KMS-11 (cell line): ENCODE data around the gene PALLD.

Experiments used
- H2AFZ ChIP-seq: fragments of 200-600 bp; sonication (generic); 2 replicates; pipeline ENCODE4 v1.6.1; 2016; ENCODE audit warnings: antibody characterized with exemption, mixed run types, low read depth
- H3K27ac ChIP-seq: fragments of 200-600 bp; sonication (generic); 2 replicates; pipeline ENCODE4 v1.6.1; 2016; ENCODE audit warnings: mild to moderate bottlenecking, mixed run types
- H3K27me3 ChIP-seq: fragments of 200-600 bp; sonication (generic); 2 replicates; pipeline ENCODE4 v1.6.1; 2017; ENCODE audit warnings: mild to moderate bottlenecking, low read depth, mixed run types, moderate library complexity; ENCODE audit not compliant: insufficient read depth
- H3K36me3 ChIP-seq: fragments of 200-600 bp; sonication (generic); 2 replicates; pipeline ENCODE4 v1.6.1; 2017; ENCODE audit warnings: mild to moderate bottlenecking, mixed run types; ENCODE audit not compliant: insufficient read depth
- H3K4me1 ChIP-seq: fragments of 200-600 bp; sonication (generic); 2 replicates; pipeline ENCODE4 v1.6.1; 2016; ENCODE audit warnings: mild to moderate bottlenecking, low read depth, mixed run types; ENCODE audit not compliant: poor library complexity, severe bottlenecking
- H3K4me2 ChIP-seq: fragments of 200-600 bp; sonication (generic); 2 replicates; pipeline ENCODE4 v1.7.0; 2016; ENCODE audit warnings: mild to moderate bottlenecking, mixed run types
- H3K4me3 ChIP-seq: fragments of 200-600 bp; sonication (generic); IDR thresholded peaks from 2 replicates; pipeline ENCODE4 v1.6.1; 2017; ENCODE audit warnings: low read depth, low read length, mixed read lengths; ENCODE audit not compliant: insufficient read depth
- H3K79me2 ChIP-seq: fragments of 200-600 bp; sonication (generic); 2 replicates; pipeline ENCODE4 v1.6.1; 2016; ENCODE audit warnings: low read depth, mixed run types; ENCODE audit not compliant: insufficient read depth
- H3K9ac ChIP-seq: fragments of 200-600 bp; sonication (generic); 2 replicates; pipeline ENCODE4 v1.6.1; 2016; ENCODE audit warnings: mild to moderate bottlenecking, mixed run types
- H4K20me1 ChIP-seq: fragments of 200-600 bp; sonication (generic); 2 replicates; pipeline ENCODE4 v1.6.1; 2016; ENCODE audit warnings: mild to moderate bottlenecking, mixed run types; ENCODE audit not compliant: insufficient read depth
- TF ChIP-seq, protein P1 (sequence below): fragments of 200-600 bp; sonication (generic); conservative IDR thresholded peaks from 2 replicates; pipeline ENCODE4 v1.6.1; 2017; ENCODE audit warnings: low read depth, mild to moderate bottlenecking, antibody characterized with exemption, low read length, moderate library complexity, mixed read lengths

PALLD gene

DNA sequence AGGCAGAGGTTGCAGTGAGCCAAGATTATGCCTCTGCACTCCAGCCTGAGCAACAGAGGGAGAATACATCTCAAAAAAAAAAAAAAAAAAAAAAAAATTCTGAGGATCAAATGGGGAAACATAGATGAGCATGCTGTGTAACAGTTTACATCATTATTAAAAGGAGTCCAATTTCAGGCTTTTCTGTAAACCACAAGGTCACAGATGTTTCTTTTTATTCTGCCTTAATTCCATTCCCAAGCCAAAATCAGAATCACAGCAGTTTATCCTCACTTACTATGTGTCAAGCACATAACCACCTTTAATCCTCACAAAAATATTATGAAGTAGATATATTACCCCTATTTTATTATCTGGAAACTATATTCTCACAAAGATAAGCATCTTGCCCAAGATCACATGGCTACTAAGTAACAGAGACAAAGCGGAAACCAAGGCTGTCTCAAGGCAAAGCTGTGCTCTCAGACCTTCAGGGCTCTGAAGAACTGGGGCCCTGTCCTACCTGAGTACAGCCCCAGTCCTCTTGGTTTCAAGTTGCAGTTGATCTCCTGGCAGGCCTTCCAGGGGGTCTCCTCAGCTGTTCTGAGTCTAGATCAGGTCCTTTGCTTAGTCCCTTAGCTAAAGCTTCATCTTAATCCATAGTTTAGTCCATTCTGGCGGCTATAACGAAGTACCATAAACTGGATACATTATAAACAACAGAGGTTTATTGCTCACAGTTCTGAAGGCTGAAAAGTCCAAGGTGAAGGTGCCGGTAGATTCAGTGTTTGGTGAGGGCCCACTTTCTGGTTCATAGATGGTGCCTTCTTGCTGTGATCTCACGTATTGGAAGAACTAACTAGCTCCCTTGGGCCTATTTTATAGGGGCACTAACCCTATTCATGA, 141.3 kb downstream of the PALLD start:
- peaks cover 54% of the 10 kb centered on the region for H3K4me1 ChIP-seq
- peak overlapping the region; percentile 19 for H3K4me2 ChIP-seq

DNA sequence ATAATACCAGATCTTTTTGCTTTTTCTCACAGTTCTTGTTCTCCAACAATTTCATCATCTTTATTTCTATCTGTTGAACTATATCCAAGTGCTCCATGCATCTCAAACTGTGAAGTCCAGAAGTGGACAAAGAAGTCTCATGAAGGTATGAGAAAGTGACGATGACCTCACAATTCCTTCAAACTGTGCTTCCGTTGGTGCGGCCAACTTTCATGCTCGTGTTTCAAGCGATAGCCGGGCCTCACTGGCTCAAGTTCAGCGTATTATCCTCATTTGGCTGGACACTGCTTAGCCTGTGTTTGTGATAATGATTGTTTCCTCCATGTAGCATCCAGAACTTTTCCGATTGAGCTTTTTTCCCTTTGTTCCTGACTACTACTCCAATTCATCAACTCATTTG, 143.1 kb downstream of the PALLD start:
- H3K4me3 ChIP-seq = no peak overlapping the region
- peaks cover 36% of the 10 kb centered on the region for H3K4me1 ChIP-seq
- H4K20me1 ChIP-seq = no peaks in the 10 kb centered on the region
- no peak overlapping the region for H3K4me2 ChIP-seq
- no peaks in the 10 kb centered on the region for H3K27me3 ChIP-seq
- H3K36me3 ChIP-seq = no peaks in the 10 kb centered on the region
- H3K79me2 ChIP-seq = no peaks in the 10 kb centered on the region
- H2AFZ ChIP-seq = no peak overlapping the region
- no peak overlapping the region for H3K27ac ChIP-seq
- H3K9ac ChIP-seq = no peak overlapping the region
- TF ChIP-seq, protein P1, sequence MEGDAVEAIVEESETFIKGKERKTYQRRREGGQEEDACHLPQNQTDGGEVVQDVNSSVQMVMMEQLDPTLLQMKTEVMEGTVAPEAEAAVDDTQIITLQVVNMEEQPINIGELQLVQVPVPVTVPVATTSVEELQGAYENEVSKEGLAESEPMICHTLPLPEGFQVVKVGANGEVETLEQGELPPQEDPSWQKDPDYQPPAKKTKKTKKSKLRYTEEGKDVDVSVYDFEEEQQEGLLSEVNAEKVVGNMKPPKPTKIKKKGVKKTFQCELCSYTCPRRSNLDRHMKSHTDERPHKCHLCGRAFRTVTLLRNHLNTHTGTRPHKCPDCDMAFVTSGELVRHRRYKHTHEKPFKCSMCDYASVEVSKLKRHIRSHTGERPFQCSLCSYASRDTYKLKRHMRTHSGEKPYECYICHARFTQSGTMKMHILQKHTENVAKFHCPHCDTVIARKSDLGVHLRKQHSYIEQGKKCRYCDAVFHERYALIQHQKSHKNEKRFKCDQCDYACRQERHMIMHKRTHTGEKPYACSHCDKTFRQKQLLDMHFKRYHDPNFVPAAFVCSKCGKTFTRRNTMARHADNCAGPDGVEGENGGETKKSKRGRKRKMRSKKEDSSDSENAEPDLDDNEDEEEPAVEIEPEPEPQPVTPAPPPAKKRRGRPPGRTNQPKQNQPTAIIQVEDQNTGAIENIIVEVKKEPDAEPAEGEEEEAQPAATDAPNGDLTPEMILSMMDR = no peak

More for the DNA sequence above, 141.3 kb downstream of the PALLD start:
- no peak overlapping the region for H3K4me3 ChIP-seq
- no peaks in the 10 kb centered on the region for H3K27me3 ChIP-seq
- no peaks in the 10 kb centered on the region for H3K36me3 ChIP-seq
- no peaks in the 10 kb centered on the region for H4K20me1 ChIP-seq
- H3K79me2 ChIP-seq = no peaks in the 10 kb centered on the region
- H3K27ac ChIP-seq = peak overlapping the region; percentile 13; the same call in 1 of the 2 replicates
- TF ChIP-seq, protein P1 = no peak
- no peak overlapping the region for H3K9ac ChIP-seq
- no peak overlapping the region for H2AFZ ChIP-seq

DNA sequence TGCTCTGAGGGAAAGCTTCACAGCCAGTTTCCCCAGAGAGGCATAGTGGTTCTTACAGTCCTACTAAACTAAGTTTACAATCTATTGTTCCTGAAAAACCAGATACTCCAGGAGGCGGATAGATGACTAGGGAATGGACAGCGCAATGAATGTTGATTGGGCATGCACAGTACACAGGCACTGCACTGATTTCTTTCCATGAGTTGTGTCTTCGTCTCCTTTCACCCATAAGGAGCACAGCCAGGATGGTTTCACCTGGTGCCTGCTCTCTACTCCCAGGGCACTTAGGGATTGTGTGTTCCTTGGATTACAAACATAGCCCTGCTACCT, 144.9 kb downstream of the PALLD start:
- Histone ChIP-seq H3K27ac (no peak overlapping the region), H3K4me1 (peaks cover 17% of the 10 kb centered on the region), H3K4me2 (no peak overlapping the region), H2AFZ (no peak overlapping the region), H3K79me2 (no peaks in the 10 kb centered on the region), H3K27me3 (no peaks in the 10 kb centered on the region), H3K36me3 (no peaks in the 10 kb centered on the region), H3K9ac (no peak overlapping the region), H3K4me3 (no peak overlapping the region), H4K20me1 (no peaks in the 10 kb centered on the region)
- TF ChIP-seq, protein P1 = no peak

DNA sequence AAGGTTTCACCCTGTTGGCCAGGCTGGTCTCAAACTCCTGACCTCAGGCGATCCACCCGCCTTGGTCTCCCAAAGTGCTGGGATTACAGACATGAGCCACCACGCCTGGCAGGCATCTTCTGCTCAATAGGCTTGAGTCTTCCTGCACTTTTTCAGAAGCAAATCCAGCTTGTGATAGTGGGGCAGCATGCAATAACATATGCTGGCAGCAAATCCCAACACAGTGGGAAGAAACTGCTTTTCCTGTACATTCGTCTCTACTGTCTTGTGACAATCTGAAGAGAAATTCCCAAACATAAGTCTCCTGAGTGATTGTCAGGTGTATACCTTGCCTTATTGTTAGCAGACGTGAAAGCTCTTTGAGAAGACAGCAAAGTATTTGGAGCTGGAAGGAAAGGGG, 145.7 kb downstream of the PALLD start:
- Histone ChIP-seq H3K4me3 (no peak overlapping the region), H3K79me2 (no peaks in the 10 kb centered on the region), H4K20me1 (no peaks in the 10 kb centered on the region), H2AFZ (no peak overlapping the region), H3K36me3 (no peaks in the 10 kb centered on the region), H3K27me3 (no peaks in the 10 kb centered on the region), H3K27ac (no peak overlapping the region), H3K4me1 (peaks cover 9% of the 10 kb centered on the region), H3K9ac (no peak overlapping the region), H3K4me2 (no peak overlapping the region)
- TF ChIP-seq, protein P1 = no peak
